Measurements from ENCODE around the gene BORA. TPM values are rescaled to one million over a fixed set of nuclear protein-coding genes. Genes with fewer than 3 reads are reported as not detected.

BORA gene
- total and polyA plus RNA-seq, 10 of the 15 experiments (the other 5 are each of a cell fraction or from before 2014, with no cell fraction given) = 15.1 to 38.7 (median 23.2) TPM

DNA sequence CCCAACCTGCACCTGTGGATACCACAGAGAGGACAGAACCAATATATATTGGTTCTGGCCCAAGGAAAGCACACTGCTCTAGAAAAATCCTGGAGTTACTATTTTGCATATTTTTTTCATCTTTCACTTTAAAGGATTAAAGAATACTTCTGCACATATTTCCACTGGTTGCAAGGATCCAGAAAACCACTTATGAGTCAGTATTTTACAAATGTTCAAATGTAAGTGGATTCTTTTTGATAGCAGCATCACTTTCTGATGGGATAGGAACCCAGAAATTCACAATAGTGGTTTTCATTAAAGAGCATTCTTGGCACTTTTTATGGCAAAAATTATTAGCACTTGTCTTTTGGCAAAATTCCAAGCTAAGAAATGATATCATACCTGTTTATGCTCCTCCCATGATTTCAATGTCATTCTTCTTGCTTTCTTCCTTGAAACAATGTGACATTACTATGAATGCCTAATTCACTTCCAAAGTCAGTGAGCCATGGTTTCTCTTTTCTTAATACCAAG, 38.5 kb upstream of the BORA start:
- TF ChIP-seq STAT1 (conservative IDR thresholded peaks at IDR 0.05) (no peak), SMARCA5 (IDR thresholded peaks at IDR 0.05) (no peak), TBL1XR1 (IDR thresholded peaks at IDR 0.05; ENCODE audit: low read depth, low read length) (no peak), TAF1 (IDR thresholded peaks at IDR 0.05; ENCODE audit: borderline replicate concordance, low read depth, low read length) (no peak), BRCA1 (IDR thresholded peaks at IDR 0.05; ENCODE audit: low read depth, low read length) (no peak), POLR2A (IDR thresholded peaks at IDR 0.05; ENCODE audit: low read depth, low read length) (no peak), MYC (IDR thresholded peaks at IDR 0.05; ENCODE audit: insufficient read depth, insufficient read length, insufficient replicate concordance, low read length, severe bottlenecking) (no peak), CBFB (IDR thresholded peaks at IDR 0.05; ENCODE audit: low read depth) (no peak), RFX5 (IDR thresholded peaks at IDR 0.05; ENCODE audit: low read depth, low read length) (no peak), ZNF384 (IDR thresholded peaks at IDR 0.05; ENCODE audit: borderline replicate concordance, low read depth, low read length) (no peak), SMAD1 (IDR thresholded peaks at IDR 0.05; ENCODE audit: low read depth, partially characterized antibody) (no peak), HCFC1 (IDR thresholded peaks at IDR 0.05; ENCODE audit: low read length) (no peak), NR2C1 (IDR thresholded peaks at IDR 0.05) (no peak), IKZF1 (conservative IDR thresholded peaks at IDR 0.05) (no peak)
- TF ChIP-seq, protein P1, sequence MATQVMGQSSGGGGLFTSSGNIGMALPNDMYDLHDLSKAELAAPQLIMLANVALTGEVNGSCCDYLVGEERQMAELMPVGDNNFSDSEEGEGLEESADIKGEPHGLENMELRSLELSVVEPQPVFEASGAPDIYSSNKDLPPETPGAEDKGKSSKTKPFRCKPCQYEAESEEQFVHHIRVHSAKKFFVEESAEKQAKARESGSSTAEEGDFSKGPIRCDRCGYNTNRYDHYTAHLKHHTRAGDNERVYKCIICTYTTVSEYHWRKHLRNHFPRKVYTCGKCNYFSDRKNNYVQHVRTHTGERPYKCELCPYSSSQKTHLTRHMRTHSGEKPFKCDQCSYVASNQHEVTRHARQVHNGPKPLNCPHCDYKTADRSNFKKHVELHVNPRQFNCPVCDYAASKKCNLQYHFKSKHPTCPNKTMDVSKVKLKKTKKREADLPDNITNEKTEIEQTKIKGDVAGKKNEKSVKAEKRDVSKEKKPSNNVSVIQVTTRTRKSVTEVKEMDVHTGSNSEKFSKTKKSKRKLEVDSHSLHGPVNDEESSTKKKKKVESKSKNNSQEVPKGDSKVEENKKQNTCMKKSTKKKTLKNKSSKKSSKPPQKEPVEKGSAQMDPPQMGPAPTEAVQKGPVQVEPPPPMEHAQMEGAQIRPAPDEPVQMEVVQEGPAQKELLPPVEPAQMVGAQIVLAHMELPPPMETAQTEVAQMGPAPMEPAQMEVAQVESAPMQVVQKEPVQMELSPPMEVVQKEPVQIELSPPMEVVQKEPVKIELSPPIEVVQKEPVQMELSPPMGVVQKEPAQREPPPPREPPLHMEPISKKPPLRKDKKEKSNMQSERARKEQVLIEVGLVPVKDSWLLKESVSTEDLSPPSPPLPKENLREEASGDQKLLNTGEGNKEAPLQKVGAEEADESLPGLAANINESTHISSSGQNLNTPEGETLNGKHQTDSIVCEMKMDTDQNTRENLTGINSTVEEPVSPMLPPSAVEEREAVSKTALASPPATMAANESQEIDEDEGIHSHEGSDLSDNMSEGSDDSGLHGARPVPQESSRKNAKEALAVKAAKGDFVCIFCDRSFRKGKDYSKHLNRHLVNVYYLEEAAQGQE (IDR thresholded peaks at IDR 0.05; ENCODE audit: low read depth, low read length) = no peak
- Histone ChIP-seq H3K9me3 (replicated peaks; ENCODE audit: control insufficient read depth, insufficient read depth, low read length) (no peaks in the 10 kb centered on the region; the same call in 2 of the 3 replicates), H3K27me3 (replicated peaks in 1 of 2; ENCODE audit: control insufficient read depth in 2 of 2, insufficient read depth in 2 of 2, low read length in 1 of 2) (no peaks in the 10 kb centered on the region; a peak in 1 of 4 replicates), H3K27ac (ENCODE audit: control insufficient read depth, insufficient read depth) (no peak overlapping the region), H3K4me1 (ENCODE audit: control insufficient read depth, insufficient read depth, low read length) (no peaks in the 10 kb centered on the region), H3K79me2 (ENCODE audit: control insufficient read depth, insufficient read depth, low read length) (no peaks in the 10 kb centered on the region), H3K36me3 (ENCODE audit: control insufficient read depth in 2 of 2, insufficient read depth in 2 of 2, low read length in 1 of 2) (no peaks in the 10 kb centered on the region), H3K9ac (ENCODE audit: control insufficient read depth, insufficient read depth, low read length) (no peak overlapping the region), H4K20me1 (ENCODE audit: control insufficient read depth, insufficient read depth) (no peaks in the 10 kb centered on the region), H2AFZ (ENCODE audit: control insufficient read depth, low read depth, low read length) (no peak overlapping the region), H3K4me3 (no peak overlapping the region), H3K4me2 (ENCODE audit: control insufficient read depth, insufficient read depth) (no peak overlapping the region)
- ChIA-PET POLR2A (no interaction called here), CTCF (no interaction called here), RAD21 (ENCODE audit: unreplicated experiment) (no interaction called here), SMC1A (ENCODE audit: uncharacterized antibody, unreplicated experiment) (no interaction called here)
- ATAC-seq (no peak), FAIRE-seq (no peak), DNase-seq (ENCODE audit: low read depth, low spot score) (no peak)
- intact Hi-C loops (cut with micrococcal nuclease; ENCODE audit: unreplicated experiment) = no loop called here
- in situ Hi-C loops (cut with MboI) = no loop called here
- no TSS peak for BruUV-seq (replicated peaks)
